Subcutaneous adipose tissue (tissue), 4 donors: ENCODE results near the gene OTUB1. TPM values are rescaled to one million over a fixed set of nuclear protein-coding genes. Genes with fewer than 3 reads are reported as not detected.

Experiments
- total RNA-seq, 4 donors: library from RNA; depleted of rRNA; stranded (reverse); fragments of >200 nt; gene quantifications; one replicate each; pipeline ENCODE4 v1.1.0, GENCODE V29; 2016
- TF ChIP-seq, protein P1 (sequence below): fragments of 450-650 bp; IDR thresholded peaks from one replicate; pipeline ENCODE4 v1.5.1; 2016; ENCODE audit warnings: low read depth, mild to moderate bottlenecking, control low read depth, antibody characterized with exemption, moderate library complexity

Gene OTUB1
- total RNA-seq, 4 donors from 2014 or later: 41.6 to 49.1 (median 44.4) TPM

DNA sequence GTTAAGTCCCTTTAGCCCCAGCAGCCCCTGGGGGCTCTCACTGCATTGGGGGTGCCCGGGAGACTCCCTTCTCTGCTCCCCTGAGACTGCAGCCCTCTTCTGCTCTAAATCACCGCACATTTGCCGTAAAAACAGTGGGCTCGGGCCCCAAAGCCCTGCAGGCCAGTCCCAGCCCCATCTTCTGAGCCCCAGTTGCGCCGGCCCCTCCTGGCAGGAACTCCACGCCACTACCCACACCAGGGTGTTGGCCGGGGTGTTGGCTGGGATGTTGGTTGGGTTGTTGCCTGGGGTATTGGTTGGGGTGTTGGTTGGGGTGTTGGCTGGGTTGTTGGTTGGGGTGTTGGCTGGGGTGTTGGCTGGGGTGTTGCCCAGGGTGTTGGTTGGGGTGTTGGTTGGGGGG is 23.5 kb downstream of the OTUB1 start:
- TF ChIP-seq, protein P1, sequence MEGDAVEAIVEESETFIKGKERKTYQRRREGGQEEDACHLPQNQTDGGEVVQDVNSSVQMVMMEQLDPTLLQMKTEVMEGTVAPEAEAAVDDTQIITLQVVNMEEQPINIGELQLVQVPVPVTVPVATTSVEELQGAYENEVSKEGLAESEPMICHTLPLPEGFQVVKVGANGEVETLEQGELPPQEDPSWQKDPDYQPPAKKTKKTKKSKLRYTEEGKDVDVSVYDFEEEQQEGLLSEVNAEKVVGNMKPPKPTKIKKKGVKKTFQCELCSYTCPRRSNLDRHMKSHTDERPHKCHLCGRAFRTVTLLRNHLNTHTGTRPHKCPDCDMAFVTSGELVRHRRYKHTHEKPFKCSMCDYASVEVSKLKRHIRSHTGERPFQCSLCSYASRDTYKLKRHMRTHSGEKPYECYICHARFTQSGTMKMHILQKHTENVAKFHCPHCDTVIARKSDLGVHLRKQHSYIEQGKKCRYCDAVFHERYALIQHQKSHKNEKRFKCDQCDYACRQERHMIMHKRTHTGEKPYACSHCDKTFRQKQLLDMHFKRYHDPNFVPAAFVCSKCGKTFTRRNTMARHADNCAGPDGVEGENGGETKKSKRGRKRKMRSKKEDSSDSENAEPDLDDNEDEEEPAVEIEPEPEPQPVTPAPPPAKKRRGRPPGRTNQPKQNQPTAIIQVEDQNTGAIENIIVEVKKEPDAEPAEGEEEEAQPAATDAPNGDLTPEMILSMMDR: no peak

DNA sequence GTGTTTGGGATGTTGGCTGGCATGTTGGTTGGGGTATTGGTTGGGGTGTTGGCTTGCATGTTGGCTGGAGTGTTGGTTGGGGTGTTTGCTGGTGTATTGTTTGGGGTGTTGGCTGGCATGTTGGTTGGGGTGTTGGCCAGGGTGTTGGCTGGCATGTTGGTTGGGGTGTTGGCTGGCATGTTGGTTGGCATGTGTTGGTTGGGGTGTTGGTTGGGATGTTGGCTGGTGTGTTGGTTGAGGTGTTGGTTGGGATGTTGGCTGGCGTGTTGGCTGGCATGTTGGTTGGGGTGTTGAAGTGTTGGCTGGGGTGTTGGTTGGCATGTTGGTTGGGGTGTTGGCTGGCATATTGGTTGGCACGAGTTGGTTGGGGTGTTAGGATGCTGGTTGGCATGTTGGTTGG is 24.5 kb downstream of the OTUB1 start:
- TF ChIP-seq, protein P1: no peak

DNA sequence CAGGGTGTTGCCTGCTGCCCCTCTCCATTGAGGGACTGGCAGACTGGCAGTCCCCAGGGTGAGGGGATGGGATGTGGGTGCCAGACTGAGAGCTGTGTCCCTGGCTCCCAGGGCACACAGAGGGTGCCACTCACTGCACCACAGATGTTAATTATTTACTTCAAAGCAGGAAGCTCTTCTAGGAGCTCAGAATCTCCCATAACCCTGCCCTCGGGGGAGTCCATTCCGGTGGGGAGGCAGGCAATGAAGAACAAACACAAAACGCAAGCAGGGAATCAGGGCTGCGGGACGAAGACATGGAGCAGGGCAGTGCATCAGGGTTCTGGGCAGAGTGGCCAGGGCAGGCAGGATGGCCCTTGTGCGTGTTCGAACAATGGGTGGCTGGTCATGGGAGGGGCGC is 25.1 kb downstream of the OTUB1 start:
- TF ChIP-seq, protein P1: no peak

DNA sequence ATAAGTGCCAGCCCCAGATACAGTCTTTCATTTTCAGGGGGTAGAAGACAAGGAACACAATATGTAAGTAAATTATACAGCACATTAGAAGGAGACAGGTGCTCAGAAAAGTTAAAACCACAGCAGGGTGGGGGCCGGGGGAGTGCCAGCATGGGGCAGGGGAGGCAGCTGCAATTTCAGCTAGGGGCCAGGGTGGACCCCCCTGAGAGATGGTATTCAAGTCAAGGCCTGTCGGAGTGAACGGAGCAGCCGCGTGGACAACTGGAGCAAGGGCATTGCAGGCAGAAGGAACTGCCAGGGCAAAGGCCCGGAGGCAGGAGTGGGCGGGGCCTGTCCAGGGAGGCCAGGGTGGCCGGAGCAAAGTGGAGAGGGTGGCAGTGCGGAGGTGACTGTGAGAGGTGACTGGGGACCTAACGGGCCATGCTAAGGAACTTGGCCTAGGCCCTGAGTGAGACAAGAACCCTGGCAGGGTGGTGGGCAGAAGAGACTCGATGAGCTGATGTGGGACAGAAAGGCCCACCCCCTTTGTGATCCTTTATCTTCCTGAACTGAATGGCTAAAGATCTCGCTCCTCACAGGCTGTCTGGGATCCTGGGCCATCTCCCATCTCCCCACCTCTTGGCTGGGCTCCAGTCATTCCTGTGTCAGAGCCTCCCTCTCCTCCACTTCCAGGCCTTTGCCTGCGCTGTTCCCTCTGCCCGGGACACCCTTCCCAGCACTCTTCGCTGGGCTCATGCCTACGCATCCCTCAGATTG is 27.1 kb downstream of the OTUB1 start:
- TF ChIP-seq, protein P1: no peak

DNA sequence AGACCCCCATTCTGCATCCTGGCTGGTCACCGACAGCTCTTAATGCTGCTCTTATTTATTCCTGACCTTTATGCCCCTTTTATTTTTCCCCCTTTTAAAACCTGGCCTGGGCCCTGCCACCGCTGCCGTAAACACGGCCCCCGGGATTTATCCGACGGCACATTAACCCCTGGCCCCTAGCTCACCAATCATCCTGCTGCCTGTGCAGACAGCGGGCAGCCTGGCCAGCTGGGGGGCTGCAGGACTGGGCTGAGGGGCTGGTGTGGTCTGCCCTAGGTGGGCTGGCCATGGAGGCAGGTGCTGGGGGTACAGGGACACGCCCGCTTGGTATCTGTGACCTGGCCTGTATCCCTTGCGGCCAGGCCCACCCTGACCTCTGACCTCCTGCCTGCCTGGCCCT is 28.1 kb downstream of the OTUB1 start:
- TF ChIP-seq, protein P1: no peak

GRCh38 chr11:64015510-64015909 is 29.3 kb downstream of the OTUB1 start:
- TF ChIP-seq, protein P1: no peak

- TF ChIP-seq, protein P1: no peak
These were observed 30.0 kb downstream of the OTUB1 start for GRCh38 chr11:64015935-64016845.
